ENCODE measurements around the gene C3orf18.

C3orf18 gene

DNA sequence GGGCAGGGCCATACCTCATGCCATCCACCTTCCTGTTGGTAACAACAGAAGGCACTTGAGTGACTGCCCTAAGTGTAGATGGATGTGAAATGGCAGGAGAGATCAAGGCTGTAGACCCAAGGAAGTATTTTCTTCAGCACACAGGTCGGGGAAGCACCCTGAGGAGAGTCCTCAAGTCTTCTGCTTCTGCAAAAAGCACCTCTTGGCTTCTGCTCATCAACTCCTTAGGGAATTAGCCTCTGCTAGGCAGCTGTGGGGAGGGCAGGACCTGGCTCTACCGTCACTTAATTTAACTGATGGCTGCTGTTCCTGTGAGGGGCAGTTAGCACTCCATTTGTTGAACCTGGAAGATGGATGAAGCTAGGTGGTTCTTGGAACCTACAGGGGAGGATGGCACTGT lies 57.2 kb downstream of the C3orf18 start:
- Histone ChIP-seq H3K27ac (replicated peaks) (no peak overlapping the region), H3K4me3 (replicated peaks; ENCODE audit: insufficient read depth, low read length) (no peak overlapping the region), H3K27me3 (ENCODE audit: insufficient read depth, poor library complexity, severe bottlenecking) (peaks cover 13% of the 10 kb centered on the region)
- TF ChIP-seq, protein P1, sequence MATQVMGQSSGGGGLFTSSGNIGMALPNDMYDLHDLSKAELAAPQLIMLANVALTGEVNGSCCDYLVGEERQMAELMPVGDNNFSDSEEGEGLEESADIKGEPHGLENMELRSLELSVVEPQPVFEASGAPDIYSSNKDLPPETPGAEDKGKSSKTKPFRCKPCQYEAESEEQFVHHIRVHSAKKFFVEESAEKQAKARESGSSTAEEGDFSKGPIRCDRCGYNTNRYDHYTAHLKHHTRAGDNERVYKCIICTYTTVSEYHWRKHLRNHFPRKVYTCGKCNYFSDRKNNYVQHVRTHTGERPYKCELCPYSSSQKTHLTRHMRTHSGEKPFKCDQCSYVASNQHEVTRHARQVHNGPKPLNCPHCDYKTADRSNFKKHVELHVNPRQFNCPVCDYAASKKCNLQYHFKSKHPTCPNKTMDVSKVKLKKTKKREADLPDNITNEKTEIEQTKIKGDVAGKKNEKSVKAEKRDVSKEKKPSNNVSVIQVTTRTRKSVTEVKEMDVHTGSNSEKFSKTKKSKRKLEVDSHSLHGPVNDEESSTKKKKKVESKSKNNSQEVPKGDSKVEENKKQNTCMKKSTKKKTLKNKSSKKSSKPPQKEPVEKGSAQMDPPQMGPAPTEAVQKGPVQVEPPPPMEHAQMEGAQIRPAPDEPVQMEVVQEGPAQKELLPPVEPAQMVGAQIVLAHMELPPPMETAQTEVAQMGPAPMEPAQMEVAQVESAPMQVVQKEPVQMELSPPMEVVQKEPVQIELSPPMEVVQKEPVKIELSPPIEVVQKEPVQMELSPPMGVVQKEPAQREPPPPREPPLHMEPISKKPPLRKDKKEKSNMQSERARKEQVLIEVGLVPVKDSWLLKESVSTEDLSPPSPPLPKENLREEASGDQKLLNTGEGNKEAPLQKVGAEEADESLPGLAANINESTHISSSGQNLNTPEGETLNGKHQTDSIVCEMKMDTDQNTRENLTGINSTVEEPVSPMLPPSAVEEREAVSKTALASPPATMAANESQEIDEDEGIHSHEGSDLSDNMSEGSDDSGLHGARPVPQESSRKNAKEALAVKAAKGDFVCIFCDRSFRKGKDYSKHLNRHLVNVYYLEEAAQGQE (IDR thresholded peaks at IDR 0.05; ENCODE audit: insufficient replicate concordance, low read depth) = no peak
- TF ChIP-seq, protein P2, sequence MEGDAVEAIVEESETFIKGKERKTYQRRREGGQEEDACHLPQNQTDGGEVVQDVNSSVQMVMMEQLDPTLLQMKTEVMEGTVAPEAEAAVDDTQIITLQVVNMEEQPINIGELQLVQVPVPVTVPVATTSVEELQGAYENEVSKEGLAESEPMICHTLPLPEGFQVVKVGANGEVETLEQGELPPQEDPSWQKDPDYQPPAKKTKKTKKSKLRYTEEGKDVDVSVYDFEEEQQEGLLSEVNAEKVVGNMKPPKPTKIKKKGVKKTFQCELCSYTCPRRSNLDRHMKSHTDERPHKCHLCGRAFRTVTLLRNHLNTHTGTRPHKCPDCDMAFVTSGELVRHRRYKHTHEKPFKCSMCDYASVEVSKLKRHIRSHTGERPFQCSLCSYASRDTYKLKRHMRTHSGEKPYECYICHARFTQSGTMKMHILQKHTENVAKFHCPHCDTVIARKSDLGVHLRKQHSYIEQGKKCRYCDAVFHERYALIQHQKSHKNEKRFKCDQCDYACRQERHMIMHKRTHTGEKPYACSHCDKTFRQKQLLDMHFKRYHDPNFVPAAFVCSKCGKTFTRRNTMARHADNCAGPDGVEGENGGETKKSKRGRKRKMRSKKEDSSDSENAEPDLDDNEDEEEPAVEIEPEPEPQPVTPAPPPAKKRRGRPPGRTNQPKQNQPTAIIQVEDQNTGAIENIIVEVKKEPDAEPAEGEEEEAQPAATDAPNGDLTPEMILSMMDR (IDR thresholded peaks at IDR 0.05; ENCODE audit: insufficient read depth, low read length) = no peak
- TF ChIP-seq POLR2AphosphoS5 (IDR thresholded peaks at IDR 0.05; ENCODE audit: low read depth) (no peak), SPI1 (IDR thresholded peaks at IDR 0.05; ENCODE audit: borderline replicate concordance, low read depth) (no peak), GABPA (IDR thresholded peaks at IDR 0.05; ENCODE audit: low read depth) (no peak)
- DNase-seq (ENCODE audit: low read depth in 1 of 2, low spot score in 1 of 2) = no peak

DNA sequence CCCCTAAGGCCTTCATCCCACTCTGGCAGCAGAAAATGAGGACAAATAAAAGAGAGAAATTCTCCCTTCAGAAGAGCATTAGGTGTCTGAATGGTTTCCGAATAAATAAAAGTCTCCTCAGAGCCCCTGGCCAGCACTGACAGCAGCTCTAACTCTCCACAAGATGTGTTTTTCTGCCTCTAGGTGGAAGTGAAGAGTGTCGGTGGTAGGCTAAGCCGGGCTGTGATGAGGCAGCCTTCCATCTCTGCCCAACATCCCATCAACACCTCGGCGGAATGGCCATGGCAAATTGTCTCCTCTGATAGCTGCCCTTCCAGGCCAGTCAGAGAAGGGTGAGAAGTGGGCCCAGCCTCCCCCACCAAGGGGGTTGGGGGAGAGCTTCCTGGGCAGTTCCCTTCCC lies 57.8 kb downstream of the C3orf18 start:
- Histone ChIP-seq H3K27ac (replicated peaks) (no peak overlapping the region), H3K27me3 (ENCODE audit: insufficient read depth, poor library complexity, severe bottlenecking) (peaks cover 10% of the 10 kb centered on the region), H3K4me3 (replicated peaks; ENCODE audit: insufficient read depth, low read length) (no peak overlapping the region)
- no peak for DNase-seq (ENCODE audit: low read depth in 1 of 2, low spot score in 1 of 2)
- TF ChIP-seq GABPA (IDR thresholded peaks at IDR 0.05; ENCODE audit: low read depth) = no peak
- TF ChIP-seq SPI1 (IDR thresholded peaks at IDR 0.05; ENCODE audit: borderline replicate concordance, low read depth) = no peak
- TF ChIP-seq, protein P1 (IDR thresholded peaks at IDR 0.05; ENCODE audit: insufficient replicate concordance, low read depth) = no peak

DNA sequence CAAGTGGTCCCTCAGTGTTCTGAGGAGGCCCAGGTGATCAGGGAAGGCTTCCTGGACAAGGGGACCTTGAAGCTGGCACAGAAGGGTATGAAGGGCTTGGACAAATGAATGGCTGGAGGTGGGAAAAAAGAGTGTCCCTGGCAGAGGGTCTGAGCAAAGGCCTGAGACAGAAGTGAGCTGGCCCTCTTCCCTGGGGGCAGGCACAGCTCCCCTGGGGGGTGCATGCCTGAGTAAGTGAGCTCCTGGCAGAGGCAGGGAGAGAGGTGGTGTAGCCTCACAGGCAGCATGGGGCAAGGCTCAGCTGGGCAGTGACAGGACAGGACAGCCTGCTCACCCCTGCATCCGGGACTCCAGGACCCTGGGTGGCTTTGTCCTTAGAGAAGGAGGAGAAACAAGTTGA lies 58.7 kb downstream of the C3orf18 start:
- no peak for DNase-seq (ENCODE audit: low read depth in 1 of 2, low spot score in 1 of 2)
- H3K27me3 ChIP-seq (ENCODE audit: insufficient read depth, poor library complexity, severe bottlenecking) = peaks cover 16% of the 10 kb centered on the region
- TF ChIP-seq, protein P1 (IDR thresholded peaks at IDR 0.05; ENCODE audit: insufficient replicate concordance, low read depth) = no peak
- TF ChIP-seq SPI1 (IDR thresholded peaks at IDR 0.05; ENCODE audit: borderline replicate concordance, low read depth) = no peak
- TF ChIP-seq, protein P2 (IDR thresholded peaks at IDR 0.05; ENCODE audit: insufficient read depth, low read length) = no peak
- no peak for TF ChIP-seq POLR2AphosphoS5 (IDR thresholded peaks at IDR 0.05; ENCODE audit: low read depth)
- no peak for TF ChIP-seq GABPA (IDR thresholded peaks at IDR 0.05; ENCODE audit: low read depth)

More for the DNA sequence above, 58.7 kb downstream of the C3orf18 start:
- Histone ChIP-seq H3K4me3 (replicated peaks; ENCODE audit: insufficient read depth, low read length) (no peak overlapping the region), H3K27ac (replicated peaks) (no peak overlapping the region)

Data from HL-60 (cell line).